CD4-positive, alpha-beta T cell treated with Interleukin-21 for 1 hour (primary cell): ENCODE measurements around the gene ARID5B.

Experiments
- DNase-seq: peaks from one replicate; pipeline ENCODE4 v3.0.0-alpha.2; 2020

Gene ARID5B

GRCh38 chr10:61943674-61944378, 42.3 kb downstream of the ARID5B start:
- DNase-seq: peak; percentile 73

DNA sequence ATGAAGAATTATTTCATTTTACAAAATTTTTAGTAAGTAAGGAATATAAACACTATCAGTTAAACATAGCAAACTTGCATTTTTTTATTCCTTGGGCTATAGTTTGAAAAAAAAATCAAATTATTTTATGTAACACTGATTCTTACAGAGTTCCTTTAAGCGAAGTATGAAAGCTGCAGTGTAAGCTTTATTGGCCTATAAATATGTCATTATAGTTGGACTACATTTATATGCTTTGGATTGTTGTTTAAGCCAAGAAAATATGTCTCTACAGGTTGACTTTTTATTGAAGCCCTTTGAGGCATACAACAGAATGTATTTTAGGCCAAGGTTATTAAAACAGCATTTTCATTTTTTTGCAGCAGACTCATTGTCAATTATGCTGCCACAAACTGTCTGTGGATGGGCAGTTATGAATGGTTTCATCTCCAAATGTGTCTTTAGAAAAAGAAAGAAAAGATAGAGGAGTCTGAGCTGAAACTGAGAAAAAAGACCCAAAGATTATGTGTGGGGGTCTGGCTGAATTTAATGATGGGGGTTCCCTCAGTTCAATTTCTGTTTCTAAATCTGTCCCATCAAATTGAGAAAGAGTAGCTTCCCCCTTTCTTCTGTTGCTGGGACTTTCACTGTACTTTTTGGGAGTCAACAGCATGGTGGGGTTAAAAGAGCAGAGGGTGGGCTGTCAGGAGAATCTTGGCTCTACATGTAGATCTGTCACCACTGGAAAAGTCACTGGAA, 43.1 kb downstream of the ARID5B start:
- DNase-seq: no peak

DNA sequence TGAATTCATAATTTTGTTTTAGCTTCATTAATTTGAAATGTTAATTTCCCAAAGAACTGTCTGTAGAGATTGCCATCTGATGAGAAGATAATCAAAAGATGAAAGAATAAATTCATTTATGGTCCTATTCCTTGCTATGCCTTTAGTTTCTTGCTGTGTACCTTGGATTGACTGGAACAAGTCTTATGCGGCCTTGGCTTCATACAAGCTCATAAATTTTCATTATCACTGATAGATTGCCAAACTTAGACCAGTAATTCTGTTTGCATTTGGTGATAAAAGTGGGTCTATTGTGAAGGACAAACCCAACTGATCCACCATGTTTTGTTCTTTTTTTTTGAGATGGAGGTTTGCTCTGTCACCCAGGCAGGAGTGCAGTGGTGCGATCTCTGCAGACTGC, 48.2 kb downstream of the ARID5B start:
- DNase-seq: no peak

GRCh38 chr10:61950449-61951143, 49.1 kb downstream of the ARID5B start:
- DNase-seq: no peak

DNA sequence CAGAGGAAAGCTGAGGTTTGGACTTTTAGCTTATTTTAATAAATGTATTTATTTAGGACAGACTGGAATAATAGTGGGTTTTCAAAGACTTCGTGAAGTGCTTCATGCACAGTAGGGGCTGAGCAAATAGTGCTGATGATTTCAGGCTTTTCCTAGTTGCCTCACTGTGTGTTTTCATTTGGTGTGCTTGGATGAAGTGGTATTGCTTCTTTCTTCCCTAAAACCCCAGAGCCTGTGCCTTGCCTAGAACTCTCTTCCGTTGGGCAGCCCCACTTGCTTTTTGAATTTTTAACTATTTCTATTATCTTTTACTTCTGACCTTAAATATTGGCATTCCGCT, 49.6 kb downstream of the ARID5B start:
- no peak for DNase-seq

GRCh38 chr10:61952028-61952674, 50.7 kb downstream of the ARID5B start:
- DNase-seq: no peak

GRCh38 chr10:61953183-61953582, 51.7 kb downstream of the ARID5B start:
- DNase-seq: no peak

DNA sequence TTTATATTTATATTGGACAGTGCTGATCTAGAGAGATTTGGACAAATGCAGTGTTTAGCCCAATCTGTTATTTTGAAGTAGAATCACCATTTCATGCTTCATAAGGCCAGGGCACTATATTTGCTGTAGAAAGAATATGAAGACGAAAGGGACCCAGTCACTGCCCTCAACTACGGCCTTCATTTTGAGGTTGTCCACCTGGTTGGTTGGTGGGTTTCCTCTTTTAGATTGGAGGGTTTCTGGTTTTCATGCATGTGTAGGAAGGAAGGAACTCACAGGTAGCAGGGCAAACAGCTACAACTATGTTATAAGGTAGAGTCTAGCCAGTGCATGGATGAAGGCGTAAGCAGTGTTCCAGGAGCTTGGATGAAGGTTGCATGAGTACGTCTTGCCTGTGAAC, 56.3 kb downstream of the ARID5B start:
- DNase-seq: no peak

DNA sequence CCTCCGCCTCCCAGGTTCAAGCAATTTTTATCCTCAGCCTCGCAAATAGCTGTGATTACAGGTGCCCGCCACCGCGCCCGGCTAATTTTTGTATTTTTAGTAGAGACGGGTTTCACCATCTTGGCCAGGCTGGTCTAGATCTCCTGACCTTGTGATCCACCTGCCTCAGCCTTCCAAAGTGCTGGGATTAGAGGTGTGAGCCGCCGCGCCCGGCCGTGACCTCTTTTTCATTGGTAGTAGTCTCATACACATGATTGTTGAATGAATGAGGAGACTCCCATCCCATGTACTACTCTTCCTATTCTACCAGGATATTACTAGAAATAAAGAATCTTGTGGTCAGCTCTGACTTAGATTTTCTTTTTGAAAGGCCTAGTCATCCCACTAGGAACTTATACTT, 56.8 kb downstream of the ARID5B start:
- no peak for DNase-seq

DNA sequence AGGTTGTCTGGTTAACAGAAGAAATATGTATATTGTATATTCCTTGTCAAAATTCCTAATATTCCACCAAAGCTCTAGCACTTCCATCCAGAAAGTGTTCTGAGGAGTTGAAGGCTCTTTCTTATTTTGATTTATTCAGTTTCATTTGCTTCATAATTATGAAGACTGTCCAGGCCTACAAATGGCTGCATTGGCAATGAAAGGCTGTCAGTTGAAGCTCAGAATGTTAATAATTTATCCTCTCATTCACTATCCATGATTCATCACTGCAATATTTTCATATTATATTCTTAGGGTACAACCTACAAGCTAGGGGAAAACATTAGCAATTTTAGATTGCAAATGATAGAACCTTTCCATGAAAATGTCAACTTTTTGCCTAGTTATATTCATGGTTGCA, 57.3 kb downstream of the ARID5B start:
- no peak for DNase-seq

- no peak for DNase-seq
Observed at GRCh38 chr10:61959814-61960213, 58.3 kb downstream of the ARID5B start.

DNA sequence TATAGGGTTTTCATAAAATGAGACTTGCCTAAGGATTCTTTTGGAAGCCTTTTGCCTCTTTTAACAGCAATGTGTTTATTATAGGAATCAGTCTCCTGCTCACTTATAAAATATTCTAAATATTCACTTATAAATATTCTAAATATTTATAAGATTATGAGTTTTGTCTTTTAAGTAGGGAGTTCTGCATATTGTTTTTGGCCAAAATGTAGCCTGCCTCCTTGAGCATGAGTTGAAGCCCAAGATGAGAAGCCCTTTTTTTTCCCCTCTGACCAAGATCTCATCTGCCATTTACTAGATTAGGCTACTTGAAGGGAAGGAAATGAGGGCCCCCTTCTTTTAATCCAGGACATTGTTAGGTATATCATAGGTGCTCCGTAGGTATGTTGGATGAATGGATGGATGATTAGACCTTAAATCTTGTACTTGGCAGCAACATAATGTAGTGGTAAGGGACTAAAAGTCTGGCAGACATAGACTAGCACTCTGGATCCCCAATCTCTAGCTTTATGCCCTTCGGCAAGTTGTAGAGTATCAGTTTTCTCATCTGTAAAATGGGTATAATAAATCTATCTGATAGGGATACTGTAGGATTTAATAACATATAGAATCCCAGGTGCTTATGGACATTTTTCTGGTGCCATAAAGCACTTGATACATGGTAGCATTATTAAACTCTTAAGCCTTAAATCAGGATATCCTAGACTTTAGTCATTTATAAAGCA, 59.1 kb downstream of the ARID5B start:
- no peak for DNase-seq

DNA sequence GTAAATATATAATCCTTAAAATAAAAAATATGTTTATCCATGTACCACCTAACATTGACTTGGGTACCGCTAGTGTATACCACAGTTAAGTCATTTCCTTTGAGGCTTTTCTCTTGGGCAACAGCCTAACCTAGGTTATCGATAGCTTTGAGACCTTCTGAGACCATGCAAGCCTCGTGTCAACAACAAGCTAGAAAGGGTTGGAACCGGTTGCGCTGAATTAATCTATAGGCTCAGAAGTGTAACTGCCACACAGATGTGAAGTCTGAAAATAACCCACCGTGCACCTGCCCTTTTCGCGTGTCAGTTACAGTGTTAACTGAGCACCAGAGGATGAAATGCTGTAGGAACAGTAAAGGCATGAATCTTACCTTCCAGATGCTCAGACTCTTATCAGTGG, 59.8 kb downstream of the ARID5B start:
- DNase-seq: peak; percentile 68

- DNase-seq: no peak
Observed at GRCh38 chr10:61962971-61963370, 61.5 kb downstream of the ARID5B start.

DNA sequence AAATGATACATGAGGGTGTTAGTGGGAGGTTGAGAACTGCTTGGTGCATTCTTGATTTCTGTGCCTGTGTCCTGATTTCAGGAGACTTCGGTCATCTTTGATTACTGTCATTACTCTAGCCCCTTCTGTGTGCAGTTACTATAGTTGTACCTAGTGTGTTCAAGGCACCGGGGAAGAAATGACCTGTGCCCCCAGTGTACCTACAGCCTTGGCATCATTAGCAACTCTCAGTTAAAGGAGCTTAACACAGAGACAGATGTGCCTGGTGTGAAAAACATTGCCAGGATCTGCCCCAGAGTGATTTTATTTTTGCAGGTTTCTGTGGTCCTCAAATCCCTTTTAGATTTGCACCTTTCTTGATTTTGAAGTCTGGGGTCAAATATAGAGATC, 62.2 kb downstream of the ARID5B start:
- no peak for DNase-seq

DNA sequence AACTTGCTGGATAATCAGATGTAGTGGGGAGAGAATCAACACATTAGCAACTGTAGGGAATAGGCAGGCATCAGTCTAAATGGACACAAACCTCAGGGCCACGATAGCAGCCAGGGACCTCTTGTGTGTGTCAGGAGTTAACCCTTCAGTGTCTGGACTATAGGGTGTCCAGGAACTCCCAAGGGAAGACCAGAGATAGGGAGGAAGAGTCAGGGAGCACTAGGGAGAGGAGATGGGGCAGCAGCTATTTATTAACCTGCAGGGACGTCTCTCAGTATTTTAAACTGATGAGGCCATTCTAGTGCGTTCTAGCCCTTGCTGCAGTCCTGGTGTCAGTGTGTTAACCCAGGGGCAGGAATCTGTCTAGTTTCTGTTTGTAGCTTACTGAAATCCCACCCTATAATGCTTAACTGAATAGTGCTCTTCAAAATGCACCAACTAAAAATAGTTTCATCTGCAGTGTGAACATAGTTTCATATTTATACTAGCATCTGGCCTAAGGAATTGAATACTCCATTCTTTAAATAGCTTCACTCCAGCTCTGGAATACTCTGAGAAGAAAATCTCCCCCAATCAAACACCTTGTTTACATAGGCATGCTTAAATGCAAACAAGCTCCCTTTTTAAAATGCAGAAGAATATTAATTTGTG, 62.7 kb downstream of the ARID5B start:
- no peak for DNase-seq

GRCh38 chr10:61964949-61965702, 63.6 kb downstream of the ARID5B start:
- no peak for DNase-seq

DNA sequence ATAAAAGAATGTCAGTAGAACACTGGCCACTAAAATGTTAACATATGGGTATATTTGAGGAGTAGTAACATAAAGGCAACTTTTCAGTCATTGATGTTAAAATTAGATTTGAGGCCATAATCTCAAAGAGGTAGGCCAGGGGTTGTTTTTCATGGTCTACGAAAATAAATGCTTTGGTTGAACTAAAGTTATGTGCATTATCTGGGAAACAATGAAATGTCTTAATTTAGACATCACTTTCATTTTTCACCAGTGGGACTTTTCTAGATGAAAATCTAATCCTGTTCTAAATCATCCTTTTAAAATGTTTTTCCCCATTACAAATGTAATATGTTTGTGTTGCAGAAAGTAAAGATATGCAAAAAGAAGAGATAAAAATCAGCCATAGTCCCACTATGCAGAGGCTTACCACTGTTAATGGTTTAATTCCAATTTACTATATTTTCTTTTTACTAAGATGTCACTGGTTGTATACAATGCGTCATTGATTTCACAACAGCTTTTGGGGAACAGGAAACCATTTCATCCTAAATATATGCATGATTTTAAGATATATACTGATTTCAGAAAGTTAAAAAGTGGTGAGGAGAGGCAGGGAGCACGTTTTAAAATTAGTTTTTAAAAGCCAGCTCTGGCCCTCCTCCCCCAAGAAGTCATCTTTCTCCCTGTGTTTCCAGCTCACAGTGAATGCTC, 64.3 kb downstream of the ARID5B start:
- DNase-seq: no peak

- DNase-seq: no peak
Observed at GRCh38 chr10:61967298-61967697, 65.8 kb downstream of the ARID5B start.

DNA sequence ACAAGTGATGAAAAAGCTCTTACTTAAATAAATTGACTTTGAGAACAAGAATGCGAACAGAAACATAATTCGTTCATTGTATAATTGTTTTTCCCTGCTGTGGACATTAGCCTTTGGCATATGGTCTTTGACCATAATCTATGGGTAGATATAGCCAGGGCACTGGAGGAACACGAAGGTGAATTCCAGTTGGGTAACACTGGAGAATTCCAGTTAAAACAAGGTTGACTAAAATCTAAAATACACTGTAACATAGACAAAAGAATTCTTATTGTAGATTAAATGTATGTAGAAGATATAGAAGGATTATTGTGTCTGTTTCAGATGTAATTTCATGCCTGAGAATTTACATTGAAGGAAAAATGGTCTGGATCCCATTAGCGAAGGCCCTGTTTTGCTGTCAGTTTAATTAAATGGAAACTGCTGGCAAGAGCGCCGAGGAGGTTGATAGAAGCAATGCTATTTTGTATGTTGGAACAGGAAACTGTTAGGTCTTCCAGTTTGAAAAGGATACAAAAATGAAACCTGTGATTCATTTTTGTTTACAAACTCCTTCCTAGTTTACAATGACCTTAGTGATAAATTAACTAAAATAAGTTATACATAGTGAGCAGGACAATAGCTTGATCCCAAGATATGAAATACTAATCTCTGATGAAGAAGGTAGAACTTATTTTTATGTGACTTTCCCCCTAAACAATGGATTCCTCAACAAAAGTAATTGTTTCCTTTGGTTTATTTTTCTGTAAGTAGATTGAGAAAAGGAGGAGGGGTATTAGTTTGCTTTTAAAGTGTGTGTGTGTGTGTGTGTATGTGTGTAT, 68.9 kb downstream of the ARID5B start:
- DNase-seq: no peak
